Activated CD8-positive, alpha-beta memory T cell treated with anti-CD3 and anti-CD28 coated beads, Interleukin-2, amount 50 U/mL, for 48 hours (primary cell): ENCODE results near the gene ORC5.

ENCODE experiments used
- DNase-seq: peaks from one replicate; pipeline ENCODE4 v3.0.0-alpha.2; 2020

Gene ORC5

DNA sequence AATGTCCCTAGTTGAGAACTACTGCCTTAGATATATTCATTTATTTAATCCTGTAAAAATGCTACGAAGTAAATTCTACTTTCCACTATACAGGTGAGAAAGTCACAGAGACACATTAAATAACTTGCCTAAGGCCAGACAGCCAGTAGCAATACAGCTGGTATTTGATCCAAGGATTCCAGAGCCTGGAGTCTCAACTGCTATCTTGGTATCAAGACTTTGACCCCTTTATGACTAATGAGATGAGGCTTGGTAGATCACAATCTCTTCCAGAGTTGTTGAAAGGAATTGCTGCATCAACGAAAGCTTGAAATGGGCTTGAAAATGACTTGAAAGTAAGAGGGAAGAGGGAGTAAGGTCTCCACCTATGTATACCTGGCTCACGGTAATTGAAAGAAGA, 83.3 kb downstream of the ORC5 start:
- DNase-seq, result no peak

DNA sequence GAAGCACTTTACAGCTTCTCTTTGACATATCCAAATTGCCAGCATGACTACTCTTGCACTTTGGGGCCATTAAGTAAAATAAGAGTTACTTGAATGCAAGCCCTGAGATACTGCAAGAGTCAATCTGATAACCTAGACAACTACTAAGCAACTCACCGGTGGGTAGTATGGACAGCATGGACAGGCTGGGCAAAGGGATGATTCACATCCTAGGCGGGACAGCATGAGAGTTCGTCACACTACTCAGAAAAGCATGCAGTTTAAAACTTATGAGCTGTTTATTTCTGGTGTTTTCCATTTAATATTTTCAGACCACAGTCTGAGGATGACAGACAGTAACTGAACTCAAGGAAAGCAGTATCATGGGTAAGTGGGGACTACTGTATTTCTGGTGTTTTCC, 84.0 kb downstream of the ORC5 start:
- DNase-seq, result no peak

DNA sequence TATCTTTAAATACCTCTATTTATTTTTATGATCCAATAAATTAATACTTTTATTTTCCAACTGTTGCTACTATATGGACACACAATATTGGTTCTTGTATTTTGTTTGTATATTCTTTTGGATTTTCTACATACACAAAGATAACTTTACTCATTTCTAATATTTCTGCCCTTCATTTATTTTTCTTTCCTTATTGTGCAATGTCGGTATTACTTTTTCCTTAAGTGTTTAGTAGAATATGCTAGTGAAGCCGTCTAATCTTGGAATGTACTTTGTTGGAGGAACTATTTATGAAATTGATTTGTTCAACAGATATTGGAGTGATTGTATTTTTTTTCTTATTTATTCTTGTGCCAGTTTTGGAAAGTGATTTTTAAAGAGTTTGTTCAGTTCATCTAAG, 94.0 kb downstream of the ORC5 start:
- no peak for DNase-seq

DNA sequence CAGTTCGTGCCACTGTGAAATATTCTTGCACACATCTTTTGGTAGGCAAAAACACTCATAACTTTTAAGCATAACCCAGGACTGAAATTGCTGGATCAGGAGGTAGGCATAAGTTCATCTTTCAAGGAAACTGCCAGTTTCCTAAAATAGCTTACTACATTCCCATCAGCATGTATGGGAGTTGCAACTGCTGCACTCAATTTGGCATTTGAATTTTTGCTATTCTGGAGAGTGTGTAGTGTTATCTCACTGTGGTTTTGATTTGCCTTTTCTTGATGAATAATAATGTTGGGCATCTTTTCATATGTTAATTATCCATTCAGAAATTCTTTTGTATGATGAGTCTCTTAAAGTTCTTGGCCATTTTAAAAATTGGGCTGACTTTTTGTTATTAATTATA, 95.2 kb downstream of the ORC5 start:
- DNase-seq, result no peak

DNA sequence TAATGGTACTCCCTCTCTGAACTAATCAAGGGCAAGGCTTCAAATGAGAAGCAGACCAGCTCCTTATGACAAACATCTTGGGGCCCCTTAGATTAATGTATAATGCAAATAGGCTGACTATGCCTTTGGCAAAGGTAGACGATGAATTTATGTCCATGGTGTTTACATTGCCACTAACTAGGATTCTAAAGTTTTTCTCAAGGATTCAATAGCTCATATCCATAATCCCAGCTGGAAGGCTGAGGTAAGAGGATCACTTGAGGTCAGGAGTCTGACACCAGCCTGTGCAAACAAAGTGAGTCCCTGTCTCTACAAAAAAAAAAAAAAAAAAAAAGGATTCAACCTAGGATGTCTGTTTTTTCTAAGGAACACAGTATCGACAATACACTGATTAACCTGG, 96.5 kb downstream of the ORC5 start:
- no peak for DNase-seq

DNA sequence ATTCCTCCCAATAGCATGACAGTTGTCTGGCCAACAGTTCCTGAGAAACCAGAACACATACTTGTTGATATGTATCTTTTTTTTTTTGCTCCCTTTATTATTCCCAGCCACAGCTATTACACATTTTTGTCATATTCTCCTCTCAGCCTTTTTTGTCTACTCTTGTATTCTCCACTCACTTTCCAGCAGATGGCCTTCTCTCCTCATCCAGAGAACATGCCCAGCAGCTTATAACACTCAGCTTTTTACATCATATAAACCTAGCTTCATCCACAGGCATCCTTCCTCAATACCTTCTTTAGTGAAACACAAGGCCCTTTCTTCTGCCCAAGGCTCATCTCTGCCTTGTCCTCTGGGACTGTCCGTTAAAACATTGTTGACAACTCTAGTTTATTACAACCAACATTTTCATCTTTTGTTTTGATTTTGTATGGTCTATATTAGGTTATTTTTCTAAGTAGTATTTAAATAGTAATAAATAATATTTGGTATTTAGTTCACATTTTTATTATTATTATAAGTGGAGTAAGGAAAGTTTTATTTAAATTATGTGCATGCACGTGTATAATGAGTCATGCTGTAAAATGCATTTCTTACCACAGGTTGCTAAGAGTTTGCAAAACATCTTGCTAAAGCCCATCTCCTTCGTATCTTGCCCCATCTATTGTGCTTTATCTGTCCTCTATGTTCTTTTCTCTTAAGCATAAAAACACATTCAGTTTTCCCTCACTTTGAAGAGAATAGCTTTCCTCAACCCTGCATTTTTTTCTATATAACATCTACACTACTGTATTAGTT, 101.5 kb downstream of the ORC5 start:
- no peak for DNase-seq

DNA sequence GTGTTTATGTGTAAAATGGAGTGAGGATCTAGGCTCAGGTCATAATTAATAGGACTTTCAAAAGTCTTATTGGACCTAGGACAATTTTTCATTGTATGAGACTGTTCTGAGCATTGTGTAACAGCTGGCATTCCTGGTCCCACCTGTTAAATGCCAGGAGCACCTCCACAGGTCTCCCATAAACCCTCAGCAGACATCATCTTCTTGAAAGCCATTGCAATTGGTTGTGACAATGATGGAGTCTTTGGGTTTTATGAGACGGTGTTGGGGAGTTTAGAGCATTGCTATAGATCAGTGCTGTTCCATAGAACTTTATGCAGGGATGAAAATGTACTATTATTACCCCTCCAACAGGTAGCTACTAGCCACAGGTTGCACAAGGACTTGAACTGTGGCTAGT, 108.9 kb downstream of the ORC5 start:
- no peak for DNase-seq

DNA sequence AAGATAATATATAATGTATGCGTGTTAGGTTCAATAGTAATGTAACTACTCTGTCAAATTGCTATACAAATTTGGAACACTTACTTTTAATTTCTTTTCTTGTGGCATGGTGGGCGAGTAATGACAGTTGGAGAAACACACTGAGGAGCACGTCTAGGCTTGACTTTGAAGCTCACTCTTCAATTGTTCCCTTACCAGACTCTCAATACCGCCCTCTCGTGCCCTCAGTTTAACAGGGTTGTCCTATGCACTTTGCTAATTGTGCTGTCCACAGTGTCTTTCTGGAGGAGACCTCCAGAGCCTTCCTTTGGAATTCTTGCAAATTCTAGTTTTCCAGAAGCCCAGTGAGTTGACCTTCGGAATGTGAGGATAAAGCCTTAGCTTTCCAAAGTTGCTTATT, 111.1 kb downstream of the ORC5 start:
- DNase-seq, result no peak

DNA sequence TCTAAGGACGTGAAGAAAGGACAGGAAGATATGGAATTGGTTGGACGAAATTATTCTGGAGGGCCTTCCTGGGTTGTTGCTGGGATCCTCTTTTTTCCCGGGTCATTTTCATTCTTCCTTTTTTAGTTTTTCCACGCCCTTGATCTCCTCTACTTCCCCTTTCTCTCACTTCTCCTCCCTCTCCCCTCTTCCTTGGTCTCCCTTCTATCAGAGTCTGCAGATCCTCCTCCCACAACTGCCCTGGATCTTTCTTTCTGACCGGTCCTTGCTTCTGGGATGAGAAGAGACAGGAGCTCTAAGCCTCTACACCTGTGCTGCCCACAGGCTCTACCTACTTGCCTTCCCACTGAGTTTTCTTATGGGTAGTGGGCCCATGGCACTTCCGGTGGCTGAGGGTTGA, 114.7 kb downstream of the ORC5 start:
- DNase-seq, result no peak

DNA sequence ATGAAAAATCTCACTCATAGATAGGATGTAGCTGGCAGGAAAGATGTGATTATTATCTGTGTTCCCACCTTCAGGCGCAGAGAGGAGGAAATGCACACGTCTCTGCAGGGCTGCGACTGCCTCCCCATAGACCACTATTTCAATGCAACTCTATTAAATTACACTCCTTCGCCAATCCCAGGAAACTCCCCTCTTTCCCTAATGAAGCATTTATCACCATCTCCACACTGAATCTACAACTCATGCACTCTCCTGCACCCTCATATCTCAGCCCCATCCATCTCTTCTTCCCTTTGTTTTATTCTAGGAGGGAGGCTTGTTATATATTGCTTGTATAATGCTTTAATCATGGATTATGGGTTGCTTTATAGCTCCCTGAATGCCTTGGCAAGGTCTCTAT, 116.6 kb downstream of the ORC5 start:
- no peak for DNase-seq

DNA sequence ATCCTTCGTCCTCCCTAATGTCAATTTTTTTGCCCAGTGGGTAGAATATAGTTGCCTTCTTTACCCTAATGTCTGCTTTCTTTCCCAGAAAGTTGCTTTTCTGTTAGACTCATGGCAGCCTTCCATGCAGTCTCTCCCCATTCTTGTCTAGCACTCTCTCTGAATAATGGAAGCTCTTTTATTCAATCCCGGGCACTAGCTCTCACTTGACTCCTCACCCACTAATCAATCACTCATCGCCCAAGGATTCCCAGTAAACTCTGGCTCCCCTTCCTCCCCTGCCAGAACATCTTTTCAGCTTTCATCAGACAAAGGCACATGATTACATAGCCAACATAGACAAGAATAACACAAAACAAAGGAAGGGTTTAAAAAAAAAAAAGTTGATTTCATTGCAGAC, 118.2 kb downstream of the ORC5 start:
- DNase-seq, result no peak

DNA sequence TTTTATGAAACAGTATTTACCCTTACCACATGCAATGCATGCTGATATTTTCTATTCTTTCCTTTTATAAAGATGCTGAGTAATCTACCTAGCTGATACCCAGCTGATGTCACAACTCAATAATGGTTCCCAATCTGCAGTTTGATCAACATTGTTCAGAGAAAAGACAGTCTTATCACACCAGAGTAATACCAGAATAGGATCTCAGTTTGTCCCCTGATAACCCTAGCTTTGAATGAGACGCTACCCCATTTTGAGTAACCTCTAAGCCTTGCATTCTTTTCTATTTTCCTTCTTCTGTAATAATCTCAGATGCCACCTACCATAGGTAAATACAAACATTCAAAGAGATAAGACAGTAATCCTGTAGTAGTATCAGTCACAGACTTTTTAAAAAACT, 118.8 kb downstream of the ORC5 start:
- no peak for DNase-seq
